GM18502 (cell line): ENCODE results near the gene ARAP1.

Experiments used
- ATAC-seq: cut with Tn5 transposase; IDR thresholded peaks from one replicate; pipeline ENCODE4 v1.9.1; 2021; ENCODE audit warnings: mild to moderate bottlenecking; ENCODE audit not compliant: unreplicated experiment, poor library complexity

Gene ARAP1

DNA sequence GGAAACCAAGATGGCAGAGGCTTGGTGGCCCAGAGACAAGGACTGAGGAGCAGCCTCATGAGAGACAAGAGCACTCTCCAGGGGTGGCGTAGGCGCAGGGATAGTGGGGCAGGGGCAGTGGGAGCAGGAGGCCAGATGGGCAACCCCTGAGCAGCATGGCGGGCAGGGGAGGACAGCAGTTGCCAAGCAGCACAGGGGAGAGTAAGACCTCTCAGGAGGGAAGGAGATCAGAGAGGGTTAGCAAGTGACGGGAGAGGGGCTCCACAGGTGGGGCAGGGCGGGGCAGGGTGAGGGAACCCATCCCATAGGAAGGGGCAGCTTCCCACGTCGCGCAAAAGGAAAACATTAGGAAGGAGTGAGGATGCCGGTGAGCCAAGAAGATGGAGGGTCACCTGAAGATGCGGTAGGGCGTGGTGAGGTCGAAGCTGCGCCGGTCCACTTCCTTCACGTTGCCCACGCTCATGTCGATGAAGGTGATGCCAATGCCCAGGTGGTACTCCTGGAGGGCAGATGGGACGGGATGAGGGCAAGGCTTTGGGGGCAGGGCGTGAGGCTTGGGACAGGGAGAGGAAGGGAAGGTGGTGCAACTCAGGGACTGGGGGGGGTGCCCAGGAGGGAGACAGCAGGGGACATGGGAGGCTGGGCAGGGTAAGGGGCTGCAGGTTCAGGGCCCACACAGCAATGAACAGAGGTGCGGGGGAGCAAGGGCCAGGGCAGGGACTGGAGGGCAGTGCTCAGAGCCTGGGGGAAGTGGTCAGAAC, 42.5 kb downstream of the ARAP1 start:
- no peak for ATAC-seq

DNA sequence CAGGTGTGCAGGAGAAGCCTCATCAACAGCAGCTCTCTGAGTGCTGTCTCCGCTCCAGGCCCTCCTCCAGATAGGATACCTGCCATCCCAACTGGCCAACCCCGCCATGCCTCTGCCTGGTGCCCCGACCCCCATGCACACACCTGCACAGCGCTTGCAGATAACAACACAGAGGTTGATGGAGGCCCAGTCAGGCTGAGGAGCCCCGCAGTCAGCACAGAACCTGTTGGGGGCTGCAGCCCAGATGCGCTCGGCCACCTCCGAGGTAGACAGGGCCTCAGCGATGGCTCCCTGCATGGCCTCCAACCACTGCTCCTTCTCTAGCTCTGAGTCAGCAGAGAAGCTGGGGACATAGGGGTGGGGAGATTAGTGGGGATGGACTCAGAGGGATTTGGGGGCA, 45.2 kb downstream of the ARAP1 start:
- no peak for ATAC-seq

DNA sequence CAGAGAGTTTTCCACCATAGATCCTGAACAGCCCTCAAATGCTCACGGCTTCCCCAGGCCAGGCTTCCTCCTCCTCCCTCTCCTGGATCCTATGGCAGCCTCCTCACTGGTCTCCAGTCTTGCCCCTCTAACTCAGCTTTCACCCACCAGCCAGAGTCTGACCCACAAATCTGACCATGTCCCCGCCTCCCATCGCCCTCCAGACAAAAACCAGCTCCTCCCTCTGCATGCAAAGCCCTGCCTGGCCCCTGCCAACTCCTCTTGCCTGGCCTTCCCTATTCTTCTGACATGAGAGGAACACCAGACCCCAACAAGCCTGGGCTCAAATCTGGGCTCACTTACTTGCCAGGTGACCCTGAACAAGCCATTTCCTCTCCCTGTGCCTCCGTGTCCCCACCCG, 45.6 kb downstream of the ARAP1 start:
- ATAC-seq, result no peak

DNA sequence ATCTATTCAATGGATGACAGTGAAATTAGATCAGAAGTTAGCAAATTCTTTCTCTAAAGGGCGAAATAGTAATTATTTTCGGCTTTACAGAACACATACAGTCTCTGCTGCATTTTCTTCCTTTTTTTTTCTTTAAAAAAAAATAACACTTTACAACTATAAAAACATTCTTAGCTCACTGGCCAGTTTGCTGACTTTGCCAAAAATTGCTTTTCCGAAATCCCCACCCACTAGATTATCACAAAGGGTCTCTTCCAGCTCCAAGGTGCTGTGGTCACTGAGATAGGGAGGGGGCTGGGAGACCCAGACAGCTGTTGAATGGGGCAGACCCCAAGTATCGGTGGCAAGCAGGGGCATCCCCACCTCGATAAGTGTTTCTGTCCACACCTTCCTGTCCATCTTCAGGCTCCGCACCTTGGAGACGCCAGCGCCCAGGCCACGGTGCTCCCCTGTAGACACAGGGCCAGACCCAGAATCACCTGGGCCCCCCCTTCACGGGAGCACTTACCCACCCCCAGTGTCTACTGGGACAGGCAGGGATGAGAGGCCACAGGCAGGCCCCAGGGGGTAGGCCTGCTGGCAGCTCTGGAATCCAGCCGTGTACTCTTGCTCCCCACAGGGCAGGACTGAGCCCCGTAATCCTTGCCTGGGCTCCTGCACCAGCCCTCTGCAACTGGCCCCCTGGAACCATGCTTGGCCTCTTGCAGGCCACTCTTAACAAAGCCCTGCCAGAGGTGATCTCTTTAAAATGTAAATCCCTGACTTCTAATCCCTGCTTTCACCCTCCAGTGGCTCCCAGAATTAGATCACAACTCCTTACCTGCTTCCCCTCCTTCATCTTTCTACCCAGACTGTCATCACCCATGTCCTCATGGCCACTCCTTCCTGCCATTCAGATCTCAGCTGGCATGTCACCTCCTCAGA, 46.5 kb downstream of the ARAP1 start:
- no peak for ATAC-seq

DNA sequence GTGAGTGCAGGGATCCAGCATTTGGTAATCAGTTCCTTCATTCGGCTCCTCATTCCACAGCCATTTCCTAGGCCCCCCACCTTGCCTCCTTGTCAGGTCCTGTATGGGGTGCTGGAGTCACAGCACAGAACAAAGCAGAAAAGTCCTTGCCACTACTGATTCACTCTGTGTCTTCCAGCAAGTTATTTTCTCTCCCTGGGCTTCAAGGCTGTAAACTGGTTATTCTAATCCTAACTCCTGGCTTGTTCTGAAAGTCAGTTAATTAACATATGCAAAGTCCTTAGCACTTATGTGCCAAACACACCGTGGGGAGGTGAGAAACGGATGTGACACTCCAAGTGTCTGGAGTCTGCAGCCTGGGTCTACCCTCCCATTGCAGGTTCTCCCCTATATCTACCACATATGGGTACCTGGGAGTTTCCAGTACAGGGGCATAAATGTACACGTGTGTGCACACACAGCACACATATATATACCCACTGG, 47.4 kb downstream of the ARAP1 start:
- no peak for ATAC-seq

DNA sequence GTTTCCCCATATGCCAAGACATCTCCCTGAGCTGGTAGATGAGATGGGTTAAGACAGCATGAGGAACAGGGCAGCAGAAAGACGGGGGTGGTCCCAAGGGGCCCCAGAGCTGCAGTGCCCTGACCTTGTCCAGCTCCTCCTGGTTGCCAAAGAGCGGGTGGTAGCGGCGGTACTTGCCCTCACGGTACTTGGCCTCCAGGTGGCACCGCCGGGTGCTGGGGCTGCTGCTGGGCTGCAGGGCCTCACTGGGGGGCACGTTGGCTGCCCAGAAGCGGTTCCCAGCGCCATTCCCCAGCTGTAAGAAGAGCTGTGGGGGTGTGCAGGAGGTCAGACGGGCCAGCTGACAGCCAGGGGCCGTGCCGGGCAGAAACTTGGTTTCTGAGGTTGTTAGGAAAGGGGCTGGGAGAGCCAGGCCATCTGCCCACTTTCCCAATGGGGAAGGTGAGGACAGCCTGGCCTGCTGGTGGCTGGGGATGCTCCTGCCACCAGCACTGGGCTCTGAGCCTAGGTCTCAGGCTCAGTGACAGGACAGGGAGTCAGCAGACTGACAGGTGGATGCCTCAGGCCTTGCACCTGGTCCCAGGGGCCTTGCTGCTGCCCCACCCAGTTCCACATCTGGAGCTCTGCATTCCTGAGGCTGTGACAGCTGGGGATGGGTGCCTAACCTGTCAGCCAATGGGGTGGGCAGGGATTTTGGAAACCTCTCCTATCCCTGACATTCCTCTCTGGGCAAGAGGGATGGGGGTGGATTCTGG, 48.0 kb downstream of the ARAP1 start:
- ATAC-seq, result no peak

DNA sequence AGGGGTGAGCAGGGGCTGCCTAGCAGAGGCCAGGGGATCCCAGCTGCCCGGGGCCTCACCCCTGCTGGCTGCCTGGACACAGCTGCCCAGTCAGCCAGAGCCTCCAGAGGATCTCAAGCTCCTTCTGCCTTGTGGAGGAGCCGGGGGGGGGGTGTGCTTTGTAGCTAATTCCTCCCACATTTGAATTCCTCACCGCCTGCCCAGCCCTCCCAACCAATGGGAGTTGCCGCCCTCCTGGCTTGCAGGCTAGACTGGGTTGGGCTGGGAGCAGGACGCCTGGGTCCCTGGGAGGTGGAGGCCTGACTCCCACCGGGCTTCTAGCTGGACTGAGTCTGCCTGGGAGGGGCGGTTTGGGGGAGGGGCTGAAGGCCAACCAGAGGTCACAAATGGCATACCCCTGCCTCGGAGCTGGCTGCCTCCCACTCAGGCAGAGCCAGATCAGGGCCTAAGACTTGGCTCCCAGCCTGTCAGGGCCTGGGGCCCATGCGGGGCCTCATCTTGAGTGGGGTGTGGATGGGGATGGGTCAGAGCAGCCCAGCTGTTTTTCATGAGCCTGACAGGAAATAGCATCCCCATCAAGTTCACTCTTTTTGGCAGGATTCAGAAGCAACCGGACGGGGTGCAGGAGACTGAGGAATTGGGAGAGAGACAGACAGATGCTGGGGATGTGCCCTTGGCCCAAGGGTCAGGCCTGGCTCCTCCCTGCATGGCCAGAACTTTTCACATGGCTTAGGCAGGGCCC, 48.8 kb downstream of the ARAP1 start:
- ATAC-seq, result no peak

DNA sequence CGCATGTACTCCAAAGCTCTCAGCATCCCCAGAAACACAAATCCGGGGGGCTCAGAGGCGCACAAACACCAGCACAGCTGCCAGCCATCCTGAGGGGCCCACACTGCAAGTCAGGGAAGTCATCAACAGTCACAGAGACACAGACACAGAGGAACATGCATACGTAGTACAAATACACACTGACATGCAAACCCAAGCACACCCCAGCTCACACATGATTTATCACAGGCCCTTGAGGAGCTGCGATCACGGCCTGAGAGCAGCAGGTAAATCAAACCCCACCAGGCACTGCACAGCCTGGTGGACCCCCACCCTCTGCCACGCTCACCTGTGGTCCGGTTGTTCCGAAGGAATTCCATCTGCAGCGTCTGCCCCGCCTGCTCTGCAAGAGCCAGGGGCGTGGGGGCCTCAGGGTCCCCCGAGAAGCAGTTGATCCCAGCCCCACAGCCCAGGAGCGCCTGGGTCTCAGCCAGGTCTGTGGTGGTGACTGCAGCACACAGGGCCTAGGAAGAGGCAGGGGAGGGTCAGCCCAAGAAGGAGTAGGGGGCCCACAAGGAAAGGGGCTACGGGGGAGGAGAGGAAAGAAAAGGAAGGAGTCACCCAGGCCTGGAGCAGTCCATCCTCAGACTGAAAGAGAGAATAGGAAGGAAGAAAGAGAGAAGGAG, 49.5 kb downstream of the ARAP1 start:
- no peak for ATAC-seq

DNA sequence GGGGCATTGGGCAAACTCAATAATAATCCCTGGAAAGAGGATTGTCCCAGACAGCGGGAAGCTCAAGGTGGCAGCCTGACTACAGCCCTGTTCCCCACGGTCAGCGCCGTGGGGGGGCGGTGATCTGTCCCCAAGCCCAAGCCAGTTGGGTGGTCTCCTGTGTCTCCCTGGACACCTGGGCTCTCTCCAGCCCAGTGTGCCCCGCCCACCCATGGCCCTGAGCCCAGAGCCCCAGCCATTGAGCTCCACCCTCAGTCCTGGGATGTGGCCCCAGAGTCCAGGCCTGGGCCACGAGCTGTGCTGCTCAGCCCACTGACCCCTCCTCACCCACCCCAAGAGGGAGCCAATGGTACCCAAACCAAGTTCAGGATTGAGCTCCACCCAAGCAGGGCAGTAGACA, 50.1 kb downstream of the ARAP1 start:
- no peak for ATAC-seq

DNA sequence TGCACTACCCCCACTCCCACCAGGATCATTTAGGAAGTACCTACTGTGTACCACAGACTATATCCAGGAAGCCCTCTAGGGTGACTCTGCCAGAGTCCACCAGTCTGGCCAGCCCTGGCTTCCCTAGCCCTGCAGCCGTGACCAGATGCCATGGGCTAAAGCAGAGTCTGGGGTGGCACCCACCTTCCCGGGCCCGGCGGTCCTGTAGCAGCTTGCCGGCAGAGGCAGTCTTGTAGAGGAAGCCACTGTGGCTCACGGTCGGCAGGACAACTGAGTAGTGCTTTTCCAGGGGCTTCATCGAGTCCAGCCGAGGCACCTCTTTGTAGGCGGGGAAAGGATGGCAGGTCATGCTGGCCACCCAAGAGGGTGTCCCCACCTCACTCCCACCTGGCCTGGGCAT, 50.7 kb downstream of the ARAP1 start:
- no peak for ATAC-seq

DNA sequence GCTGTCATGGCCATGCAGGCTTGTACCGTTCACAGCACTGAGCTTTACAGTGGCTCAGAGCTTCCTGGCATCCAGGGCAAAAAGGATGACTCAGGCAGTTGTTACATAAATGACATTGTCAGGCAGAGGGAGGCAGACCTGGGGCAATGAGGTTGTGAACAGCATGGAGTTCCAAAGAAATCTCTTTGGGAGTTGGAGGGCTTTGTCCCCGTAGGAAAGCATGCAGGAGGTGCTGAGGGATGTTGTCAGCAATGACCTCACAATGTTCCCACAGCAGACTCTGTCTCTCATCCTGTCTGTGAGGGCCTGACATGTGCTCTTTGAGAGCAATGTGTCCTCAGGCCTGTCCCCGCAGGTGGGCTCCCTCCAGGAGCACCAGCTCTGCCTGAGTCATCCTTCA, 52.1 kb downstream of the ARAP1 start:
- ATAC-seq, result no peak

DNA sequence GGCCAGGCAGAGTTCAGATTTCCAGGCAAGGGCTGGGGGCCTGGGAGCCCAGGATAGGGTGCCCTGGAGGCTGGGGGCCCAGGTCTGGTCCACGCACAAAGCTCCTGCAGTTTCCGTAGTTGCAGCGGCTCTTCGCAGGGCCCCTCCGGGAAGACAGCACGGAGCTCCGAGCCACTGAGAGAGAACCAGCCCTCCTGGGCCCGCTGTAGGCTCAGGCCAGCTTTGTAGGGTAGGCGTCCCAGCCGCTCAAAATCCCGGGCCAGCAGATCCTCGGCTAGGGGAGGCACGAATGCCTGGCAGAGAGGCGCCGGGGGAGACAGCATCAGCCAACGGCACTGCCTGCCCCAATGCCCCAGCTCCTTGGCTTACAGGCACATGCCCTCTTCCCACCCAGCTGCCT, 54.4 kb downstream of the ARAP1 start:
- ATAC-seq, result no peak

DNA sequence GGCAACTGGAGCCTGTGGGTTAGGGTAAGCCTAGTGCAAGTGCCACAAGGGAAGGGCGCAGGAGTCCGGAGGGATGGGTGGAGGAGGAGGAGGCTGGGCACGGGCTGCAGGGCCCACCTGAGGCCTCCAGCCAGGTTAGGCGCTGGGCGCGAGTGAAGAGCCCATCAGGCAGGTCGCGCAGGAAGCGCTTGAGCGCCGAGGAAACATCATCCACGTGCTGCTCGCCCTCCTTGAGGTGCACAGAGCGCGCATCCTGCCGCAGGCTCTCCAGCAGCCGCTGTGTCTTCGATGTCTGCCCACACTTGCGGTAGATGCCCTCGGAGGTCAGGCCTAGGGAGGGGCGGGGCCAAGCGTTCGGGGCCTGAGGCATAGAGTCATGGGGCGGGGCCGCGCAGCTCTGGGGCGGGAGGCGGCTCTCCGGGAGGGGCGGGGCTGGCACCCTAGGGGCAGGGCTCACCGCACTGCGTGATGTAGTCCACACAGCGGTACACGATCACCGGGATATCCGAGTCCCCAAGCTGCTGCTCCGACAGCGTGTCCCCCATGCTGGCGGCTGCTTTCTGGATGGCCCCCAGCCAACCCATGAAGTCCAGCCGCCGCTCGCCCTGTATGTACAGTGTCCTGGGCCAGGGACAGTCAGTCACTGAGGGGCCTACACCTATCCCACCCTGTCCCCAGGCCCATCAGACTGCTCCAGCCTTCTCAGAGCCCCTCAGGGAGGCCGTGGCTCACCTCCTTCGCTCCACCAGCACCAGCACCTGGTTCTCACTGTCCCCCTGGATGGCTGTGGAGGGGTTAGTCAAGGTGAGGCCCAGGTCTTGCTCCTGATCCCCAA, 55.1 kb downstream of the ARAP1 start:
- ATAC-seq, result no peak

DNA sequence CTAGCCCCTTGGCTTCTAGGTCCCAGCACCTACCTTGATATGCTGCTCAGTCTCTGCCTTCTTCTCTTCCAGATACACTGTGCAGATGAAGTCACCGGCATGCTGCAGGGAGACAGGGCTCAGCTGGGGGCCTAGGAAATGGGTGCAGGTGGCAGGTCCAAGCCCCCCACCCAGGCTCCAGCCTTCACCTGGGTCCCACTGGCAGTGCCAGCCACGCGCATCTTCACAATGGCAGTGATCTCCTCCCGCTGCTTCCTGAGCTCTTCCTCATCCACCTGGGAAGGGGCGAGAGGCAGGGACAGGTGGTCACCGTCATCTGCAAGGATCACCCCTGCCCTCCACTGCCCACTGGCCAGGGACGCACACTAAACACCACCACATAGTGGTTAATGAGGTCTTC, 56.9 kb downstream of the ARAP1 start:
- ATAC-seq, result no peak

DNA sequence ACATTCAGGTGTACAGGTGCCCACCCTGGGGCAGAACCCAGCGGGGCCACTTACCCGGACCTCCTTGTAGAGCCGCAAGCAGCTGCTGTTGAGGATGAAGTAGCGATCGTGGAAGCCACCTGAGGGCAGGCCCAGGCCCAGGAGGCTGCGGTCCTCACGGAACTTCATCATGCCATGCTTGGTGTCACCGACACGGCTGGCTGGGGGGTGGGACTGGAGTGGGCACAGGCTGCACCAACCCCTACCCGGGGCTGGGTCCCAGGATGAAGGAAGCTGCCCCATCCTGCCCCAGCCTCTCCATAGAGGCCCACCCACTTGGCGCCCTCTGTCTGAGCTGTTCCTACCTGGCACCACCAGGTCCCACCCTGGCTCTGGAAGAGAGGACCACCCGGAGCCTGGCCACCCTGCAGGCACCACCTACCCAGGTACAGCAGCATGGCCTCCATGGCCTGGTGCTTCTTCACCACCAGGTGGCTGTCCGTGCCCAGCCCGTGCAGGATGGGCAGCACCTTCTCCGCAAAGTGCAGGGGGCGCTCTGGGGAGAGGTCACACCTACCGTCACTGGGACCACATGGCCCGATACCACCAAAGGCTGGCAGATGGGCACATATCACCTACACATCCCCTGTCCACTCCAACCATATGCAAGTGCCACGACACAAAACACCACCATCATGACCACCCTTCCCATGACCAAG, 58.8 kb downstream of the ARAP1 start:
- no peak for ATAC-seq

DNA sequence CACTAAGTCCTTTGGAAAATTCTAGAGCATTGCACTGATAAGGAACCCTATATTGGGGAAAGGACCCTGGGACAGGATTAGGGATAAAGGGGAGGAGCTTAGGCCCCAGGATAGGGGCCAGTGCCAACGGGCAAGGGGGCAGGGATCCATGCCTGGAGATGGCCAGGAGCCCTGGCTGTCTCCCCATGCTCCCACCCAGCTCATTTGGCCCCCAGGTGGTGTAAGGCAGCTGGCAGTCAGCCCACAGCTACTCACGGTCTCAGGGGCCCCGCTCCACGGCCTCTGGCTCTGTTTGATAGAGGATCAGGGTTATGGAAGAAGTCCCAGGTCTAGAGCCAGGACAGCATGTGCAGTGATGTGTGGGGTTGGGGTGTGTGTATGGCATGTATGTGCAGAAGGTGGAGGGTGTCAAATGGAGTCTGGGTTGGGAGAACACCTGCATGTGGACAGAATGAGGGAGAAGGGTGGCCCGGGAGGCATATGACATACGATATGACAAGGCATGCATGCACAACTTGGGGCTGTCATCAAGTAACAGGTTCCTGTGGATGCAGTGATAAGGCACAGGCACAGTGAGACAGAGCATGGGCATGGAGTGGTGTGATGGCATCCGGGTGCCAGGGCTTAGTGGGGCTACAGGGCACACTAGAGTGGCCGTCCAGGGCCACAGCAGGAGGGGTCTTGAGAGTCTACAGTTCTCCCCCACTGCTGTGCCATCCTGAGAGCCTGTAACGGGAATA, 59.5 kb downstream of the ARAP1 start:
- ATAC-seq, result no peak

DNA sequence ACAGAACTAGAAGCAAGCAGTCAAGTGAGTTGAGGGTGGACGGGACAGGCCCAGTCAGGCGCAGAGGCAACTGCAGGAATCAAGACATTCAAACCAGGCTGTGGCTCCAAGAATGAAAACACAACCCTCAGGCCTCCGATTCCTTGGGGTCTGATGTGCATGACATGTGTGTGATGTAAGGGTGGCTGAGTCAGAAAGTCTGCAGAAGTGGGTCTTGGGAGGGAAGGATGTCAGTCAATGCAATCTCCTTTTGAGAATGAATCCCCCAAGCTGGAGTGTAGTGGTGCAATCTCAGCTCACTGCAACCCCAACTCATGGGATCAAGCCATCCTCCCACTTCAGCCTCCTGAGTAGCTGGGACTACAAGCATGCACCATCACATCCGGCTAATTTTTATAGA, 62.0 kb downstream of the ARAP1 start:
- no peak for ATAC-seq
